SHP77 treated with DMSO at 0.1 percent for 48 hours (cell line): ENCODE data around the gene HLF.

Source experiments
- DNase-seq: peaks from one replicate; lab custom pipeline; 2025; lab: John Stamatoyannopoulos, UW

Gene HLF

GRCh38 chr17:55308613-55309391 lies 44.0 kb downstream of the HLF start:
- DNase-seq, result no peak

- DNase-seq, result no peak
Observed at GRCh38 chr17:55311767-55312375, 47.1 kb downstream of the HLF start.

GRCh38 chr17:55312852-55313251 lies 48.1 kb downstream of the HLF start:
- no peak for DNase-seq

GRCh38 chr17:55314061-55314783 lies 49.5 kb downstream of the HLF start:
- DNase-seq, result no peak

GRCh38 chr17:55314784-55315491 lies 50.2 kb downstream of the HLF start:
- DNase-seq, result no peak

GRCh38 chr17:55316499-55316898 lies 51.7 kb downstream of the HLF start:
- DNase-seq, result no peak

GRCh38 chr17:55317284-55317683 lies 52.5 kb downstream of the HLF start:
- DNase-seq, result no peak

GRCh38 chr17:55318081-55318480 lies 53.3 kb downstream of the HLF start:
- no peak for DNase-seq

GRCh38 chr17:55318715-55319487 lies 54.1 kb downstream of the HLF start:
- DNase-seq, result no peak

- no peak for DNase-seq
Observed at GRCh38 chr17:55319933-55320593, 55.3 kb downstream of the HLF start.

GRCh38 chr17:55320594-55321426 lies 56.0 kb downstream of the HLF start:
- DNase-seq, result no peak

- no peak for DNase-seq
Observed at GRCh38 chr17:55321427-55322060, 56.8 kb downstream of the HLF start.

- DNase-seq, result no peak
Observed at GRCh38 chr17:55322453-55322985, 57.8 kb downstream of the HLF start.

GRCh38 chr17:55323518-55324295 lies 58.9 kb downstream of the HLF start:
- no peak for DNase-seq

- no peak for DNase-seq
Observed at GRCh38 chr17:55324296-55324978, 59.7 kb downstream of the HLF start.

GRCh38 chr17:55325406-55325805 lies 60.6 kb downstream of the HLF start:
- no peak for DNase-seq

GRCh38 chr17:55326030-55326429 lies 61.3 kb downstream of the HLF start:
- no peak for DNase-seq
